Measurements from ENCODE around the gene ADAMTS8.

The ADAMTS8 gene

DNA sequence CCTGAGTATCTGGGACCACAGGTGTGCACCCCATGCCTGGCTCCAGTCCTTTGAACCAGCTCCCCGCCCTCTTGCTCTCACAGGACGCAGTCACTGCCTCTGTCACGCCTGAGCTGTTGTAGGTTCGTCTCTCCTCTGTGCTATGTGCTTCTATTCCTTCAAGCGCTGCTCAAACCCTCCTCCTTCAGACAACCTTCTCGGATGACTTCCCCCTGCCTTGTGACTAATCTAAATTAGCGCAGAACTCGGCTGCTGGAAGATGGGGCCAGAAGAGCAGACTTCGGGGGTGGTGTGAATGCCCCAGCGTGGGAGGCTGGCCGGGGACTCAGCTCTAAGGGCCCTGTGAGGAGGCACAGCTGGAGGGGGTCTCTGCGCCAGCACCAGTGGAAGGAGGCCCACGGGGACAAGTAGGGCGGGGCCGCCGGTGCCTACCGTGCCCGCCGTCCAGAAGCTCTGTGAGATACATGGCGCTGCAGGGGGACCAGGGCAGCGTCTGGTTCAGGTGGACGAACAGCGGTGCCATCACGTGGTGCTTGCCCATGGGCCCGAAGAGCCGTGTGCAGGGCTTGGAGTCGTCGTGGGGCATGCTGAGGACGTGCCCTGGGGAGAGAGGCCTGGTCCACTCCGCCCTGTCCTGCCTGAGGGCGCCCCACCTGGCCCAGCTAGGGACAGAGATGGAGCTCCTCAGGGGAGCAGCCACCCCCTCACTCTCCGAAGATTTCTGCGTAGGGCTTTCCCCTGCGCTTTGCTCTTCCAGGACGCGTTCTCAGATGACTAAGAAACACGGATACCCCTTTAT, 12.5 kb downstream of the ADAMTS8 start:
- no peaks in the 10 kb centered on the region for H3K9me3 ChIP-seq (ENCODE audit: low read length)
- peaks cover 18% of the 10 kb centered on the region for H3K27me3 ChIP-seq (ENCODE audit: insufficient read depth, low read length)
- no peak overlapping the region for H3K4me3 ChIP-seq (ENCODE audit: low read length)

DNA sequence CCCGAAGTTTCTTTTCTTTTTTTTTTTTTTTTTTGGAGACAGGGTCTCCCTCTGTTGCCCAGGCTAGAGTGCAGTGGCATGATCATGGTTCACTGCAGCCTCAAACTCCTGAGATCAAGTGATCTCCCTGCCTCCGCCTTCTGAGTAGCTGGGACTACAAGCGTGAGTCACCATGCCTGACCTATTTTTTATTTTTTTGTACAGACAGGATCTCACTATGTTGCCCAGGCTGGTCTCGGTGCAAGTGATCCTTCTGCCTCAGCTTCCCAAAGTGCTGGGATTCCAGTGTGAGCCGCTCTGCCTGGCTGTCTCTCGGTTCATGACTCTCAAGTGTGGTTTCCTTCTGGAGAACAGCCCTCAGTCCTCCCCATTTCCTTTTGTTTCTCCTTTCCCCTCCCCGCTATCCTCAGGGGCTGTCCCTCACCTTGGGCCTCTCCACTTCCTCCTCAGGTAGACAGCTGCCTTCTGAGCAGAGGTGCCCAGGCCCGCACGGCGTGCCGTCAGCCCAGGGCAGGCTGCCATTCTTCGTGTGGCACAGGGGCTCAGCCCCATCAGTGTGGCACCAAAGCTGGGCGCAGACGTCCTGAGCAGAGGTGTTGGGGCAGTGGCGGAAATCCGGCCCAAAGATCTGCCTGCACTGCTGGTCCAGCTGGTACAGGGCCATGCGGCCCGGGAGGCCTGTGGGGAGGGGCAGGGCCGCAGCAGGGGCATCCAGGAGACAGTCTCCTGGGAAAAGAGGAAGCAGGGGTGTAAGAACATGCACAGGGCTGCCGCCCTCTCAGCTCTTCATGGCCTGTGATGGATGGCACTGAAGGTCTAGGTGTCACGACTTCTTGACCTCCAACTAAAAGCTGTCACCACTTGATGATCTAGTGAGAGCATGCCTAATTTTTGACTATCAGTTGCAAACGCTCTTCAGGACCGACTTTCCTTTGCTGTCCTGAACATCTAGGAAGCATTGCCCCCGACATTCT, 14.0 kb downstream of the ADAMTS8 start:
- no peak overlapping the region for H2AFZ ChIP-seq (ENCODE audit: low read depth, low read length)
- no peaks in the 10 kb centered on the region for H3K9me3 ChIP-seq (ENCODE audit: low read length)
- peaks cover 5% of the 10 kb centered on the region for H3K4me1 ChIP-seq (ENCODE audit: insufficient read depth, low read length)
- no peaks in the 10 kb centered on the region for H3K36me3 ChIP-seq (ENCODE audit: insufficient read depth, low read length)
- peaks cover 20% of the 10 kb centered on the region for H3K27me3 ChIP-seq (ENCODE audit: insufficient read depth, low read length)
- no peak overlapping the region for H3K4me3 ChIP-seq (ENCODE audit: low read length)

More for the DNA sequence above, 12.5 kb downstream of the ADAMTS8 start:
- H2AFZ ChIP-seq (ENCODE audit: low read depth, low read length), result no peak overlapping the region
- H3K4me1 ChIP-seq (ENCODE audit: insufficient read depth, low read length), result peaks cover 5% of the 10 kb centered on the region
- H3K36me3 ChIP-seq (ENCODE audit: insufficient read depth, low read length), result no peaks in the 10 kb centered on the region

DNA sequence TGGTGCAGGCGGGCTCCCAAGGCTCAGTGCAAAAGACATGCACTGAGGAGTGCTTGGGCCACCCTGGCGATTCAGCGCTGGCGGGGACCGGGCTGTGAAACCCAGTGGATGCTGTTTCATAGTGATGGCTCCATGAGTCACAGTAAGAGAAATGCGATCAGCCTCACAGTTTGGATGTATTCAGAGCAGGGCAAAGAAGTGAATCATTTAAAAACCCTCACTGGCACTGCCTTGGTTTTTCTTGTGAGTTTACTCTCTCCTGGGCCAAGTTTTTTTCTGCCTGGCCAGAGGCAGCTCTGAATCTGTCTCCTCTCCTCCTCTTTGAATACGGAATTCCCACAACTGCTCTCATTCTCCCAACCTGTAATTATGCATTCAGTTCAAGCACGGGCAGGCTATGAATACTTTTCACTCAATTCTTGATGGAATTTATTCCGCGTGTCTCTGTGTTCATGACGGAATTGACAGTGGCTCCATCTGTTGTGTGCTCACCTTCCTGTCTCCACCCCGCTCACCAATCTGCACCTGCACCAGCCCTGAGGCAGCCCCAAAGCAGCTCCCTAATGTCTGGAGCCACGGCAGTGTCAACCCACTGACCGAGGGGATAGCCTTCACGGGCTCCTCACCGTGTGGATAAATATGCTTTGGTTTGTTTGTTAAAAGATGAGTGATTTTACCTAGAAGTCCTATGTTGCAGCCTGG, 14.9 kb downstream of the ADAMTS8 start:
- Histone ChIP-seq H3K27me3 (ENCODE audit: insufficient read depth, low read length) (peaks cover 23% of the 10 kb centered on the region), H3K4me3 (ENCODE audit: low read length) (no peak overlapping the region), H2AFZ (ENCODE audit: low read depth, low read length) (no peak overlapping the region), H3K4me1 (ENCODE audit: insufficient read depth, low read length) (peaks cover 5% of the 10 kb centered on the region), H3K36me3 (ENCODE audit: insufficient read depth, low read length) (no peaks in the 10 kb centered on the region), H3K9me3 (ENCODE audit: low read length) (no peaks in the 10 kb centered on the region)

GRCh38 chr11:130411223-130411622, 17.2 kb downstream of the ADAMTS8 start:
- Histone ChIP-seq H3K9me3 (ENCODE audit: low read length) (no peaks in the 10 kb centered on the region), H2AFZ (ENCODE audit: low read depth, low read length) (no peak overlapping the region), H3K36me3 (ENCODE audit: insufficient read depth, low read length) (no peaks in the 10 kb centered on the region), H3K4me1 (ENCODE audit: insufficient read depth, low read length) (no peaks in the 10 kb centered on the region), H3K4me3 (ENCODE audit: low read length) (no peak overlapping the region), H3K27me3 (ENCODE audit: insufficient read depth, low read length) (peaks cover 26% of the 10 kb centered on the region)

- Histone ChIP-seq H3K27me3 (ENCODE audit: insufficient read depth, low read length) (peaks cover 24% of the 10 kb centered on the region), H3K36me3 (ENCODE audit: insufficient read depth, low read length) (no peaks in the 10 kb centered on the region), H3K9me3 (ENCODE audit: low read length) (no peaks in the 10 kb centered on the region), H2AFZ (ENCODE audit: low read depth, low read length) (no peak overlapping the region), H3K4me1 (ENCODE audit: insufficient read depth, low read length) (no peaks in the 10 kb centered on the region), H3K4me3 (ENCODE audit: low read length) (no peak overlapping the region)
These were observed 18.6 kb downstream of the ADAMTS8 start for GRCh38 chr11:130409594-130410388.

- H3K36me3 ChIP-seq (ENCODE audit: insufficient read depth, low read length), result no peaks in the 10 kb centered on the region
- peaks cover 19% of the 10 kb centered on the region for H3K27me3 ChIP-seq (ENCODE audit: insufficient read depth, low read length)
These were observed 19.5 kb downstream of the ADAMTS8 start for GRCh38 chr11:130408901-130409300.

DNA sequence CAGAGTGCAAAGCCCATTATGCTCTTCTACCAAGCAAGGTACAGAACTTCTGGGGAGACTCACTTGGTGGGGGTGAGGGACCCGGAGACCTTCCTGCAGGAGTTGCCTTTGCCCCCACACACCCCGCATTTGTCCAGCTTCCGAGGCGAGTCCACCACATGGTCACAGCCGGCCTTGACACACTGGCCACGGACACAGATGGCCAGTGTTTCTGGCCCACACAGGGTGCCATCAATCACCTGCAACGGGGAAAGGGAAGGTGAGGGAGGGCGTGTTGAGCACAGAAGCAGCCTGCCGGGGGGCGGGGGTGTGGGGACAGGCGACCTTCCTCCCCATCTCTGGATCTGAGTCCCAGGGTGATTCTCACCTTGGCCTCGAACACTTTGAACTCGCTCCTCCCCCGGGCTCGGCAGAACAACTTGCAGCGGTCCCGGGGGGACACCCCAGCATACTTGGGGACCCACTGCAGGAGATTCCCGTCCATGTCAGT, 20.0 kb downstream of the ADAMTS8 start:
- Histone ChIP-seq H2AFZ (ENCODE audit: low read depth, low read length) (no peak overlapping the region), H3K9me3 (ENCODE audit: low read length) (no peaks in the 10 kb centered on the region), H3K36me3 (ENCODE audit: insufficient read depth, low read length) (no peaks in the 10 kb centered on the region), H3K27me3 (ENCODE audit: insufficient read depth, low read length) (peaks cover 21% of the 10 kb centered on the region), H3K4me3 (ENCODE audit: low read length) (no peak overlapping the region), H3K4me1 (ENCODE audit: insufficient read depth, low read length) (no peaks in the 10 kb centered on the region)

More at GRCh38 chr11:130408901-130409300, 19.5 kb downstream of the ADAMTS8 start:
- H3K4me1 ChIP-seq (ENCODE audit: insufficient read depth, low read length), result no peaks in the 10 kb centered on the region
- no peaks in the 10 kb centered on the region for H3K9me3 ChIP-seq (ENCODE audit: low read length)
- no peak overlapping the region for H3K4me3 ChIP-seq (ENCODE audit: low read length)
- no peak overlapping the region for H2AFZ ChIP-seq (ENCODE audit: low read depth, low read length)

DNA sequence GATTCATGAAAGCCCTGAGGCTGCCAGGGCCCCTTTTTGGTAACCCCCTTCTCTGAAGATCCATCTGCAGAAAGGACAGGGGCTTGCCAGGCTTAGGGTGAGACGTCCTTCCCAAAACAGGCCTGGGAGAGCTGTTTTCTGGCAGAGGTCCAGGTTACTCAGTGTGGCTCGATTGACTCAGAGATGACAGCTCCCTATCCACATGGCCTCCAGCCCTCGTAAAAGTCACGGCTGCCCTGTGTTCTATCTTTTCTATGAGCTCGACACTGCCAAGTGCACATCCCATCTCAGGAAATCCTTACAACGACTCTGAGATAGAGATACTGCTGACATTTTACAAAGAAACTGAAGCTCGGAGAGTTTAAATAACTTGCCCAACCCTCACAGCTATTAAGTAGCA, 20.4 kb downstream of the ADAMTS8 start:
- no peaks in the 10 kb centered on the region for H3K4me1 ChIP-seq (ENCODE audit: insufficient read depth, low read length)
- no peak overlapping the region for H2AFZ ChIP-seq (ENCODE audit: low read depth, low read length)
- H3K36me3 ChIP-seq (ENCODE audit: insufficient read depth, low read length), result no peaks in the 10 kb centered on the region
- H3K4me3 ChIP-seq (ENCODE audit: low read length), result no peak overlapping the region
- no peaks in the 10 kb centered on the region for H3K9me3 ChIP-seq (ENCODE audit: low read length)
- H3K27me3 ChIP-seq (ENCODE audit: insufficient read depth, low read length), result peaks cover 23% of the 10 kb centered on the region

GRCh38 chr11:130405428-130405827, 23.0 kb downstream of the ADAMTS8 start:
- no peak overlapping the region for H3K4me3 ChIP-seq (ENCODE audit: low read length)
- H3K27me3 ChIP-seq (ENCODE audit: insufficient read depth, low read length), result peaks cover 22% of the 10 kb centered on the region
- no peaks in the 10 kb centered on the region for H3K9me3 ChIP-seq (ENCODE audit: low read length)
- H2AFZ ChIP-seq (ENCODE audit: low read depth, low read length), result no peak overlapping the region
- no peaks in the 10 kb centered on the region for H3K4me1 ChIP-seq (ENCODE audit: insufficient read depth, low read length)
- H3K36me3 ChIP-seq (ENCODE audit: insufficient read depth, low read length), result no peaks in the 10 kb centered on the region

- H3K9me3 ChIP-seq (ENCODE audit: low read length), result no peaks in the 10 kb centered on the region
- no peak overlapping the region for H3K4me3 ChIP-seq (ENCODE audit: low read length)
- no peaks in the 10 kb centered on the region for H3K36me3 ChIP-seq (ENCODE audit: insufficient read depth, low read length)
- H3K4me1 ChIP-seq (ENCODE audit: insufficient read depth, low read length), result no peaks in the 10 kb centered on the region
- H3K27me3 ChIP-seq (ENCODE audit: insufficient read depth, low read length), result peaks cover 20% of the 10 kb centered on the region
- H2AFZ ChIP-seq (ENCODE audit: low read depth, low read length), result no peak overlapping the region
These were observed 23.7 kb downstream of the ADAMTS8 start for GRCh38 chr11:130404727-130405126.

GRCh38 chr11:130403967-130404366, 24.4 kb downstream of the ADAMTS8 start:
- Histone ChIP-seq H3K9me3 (ENCODE audit: low read length) (no peaks in the 10 kb centered on the region), H3K4me3 (ENCODE audit: low read length) (no peak overlapping the region), H2AFZ (ENCODE audit: low read depth, low read length) (no peak overlapping the region), H3K27me3 (ENCODE audit: insufficient read depth, low read length) (peaks cover 13% of the 10 kb centered on the region), H3K36me3 (ENCODE audit: insufficient read depth, low read length) (no peaks in the 10 kb centered on the region), H3K4me1 (ENCODE audit: insufficient read depth, low read length) (no peaks in the 10 kb centered on the region)

- Histone ChIP-seq H3K9me3 (ENCODE audit: low read length) (no peaks in the 10 kb centered on the region), H3K4me1 (ENCODE audit: insufficient read depth, low read length) (no peaks in the 10 kb centered on the region), H2AFZ (ENCODE audit: low read depth, low read length) (no peak overlapping the region), H3K4me3 (ENCODE audit: low read length) (no peak overlapping the region), H3K27me3 (ENCODE audit: insufficient read depth, low read length) (peaks cover 7% of the 10 kb centered on the region), H3K36me3 (ENCODE audit: insufficient read depth, low read length) (no peaks in the 10 kb centered on the region)
These were observed 25.1 kb downstream of the ADAMTS8 start for GRCh38 chr11:130403271-130403804.
